ENCODE measurements around the gene TNFRSF13B.
"Not testable (repeated sequence)": the region's sequence is repeated elsewhere in the genome, so short reads cannot be mapped to it uniquely, and the experiment has no call there.

GRCh38 chr17:16892876-16893454, 79.0 kb downstream of the TNFRSF13B start:
- TF ChIP-seq, protein P1, sequence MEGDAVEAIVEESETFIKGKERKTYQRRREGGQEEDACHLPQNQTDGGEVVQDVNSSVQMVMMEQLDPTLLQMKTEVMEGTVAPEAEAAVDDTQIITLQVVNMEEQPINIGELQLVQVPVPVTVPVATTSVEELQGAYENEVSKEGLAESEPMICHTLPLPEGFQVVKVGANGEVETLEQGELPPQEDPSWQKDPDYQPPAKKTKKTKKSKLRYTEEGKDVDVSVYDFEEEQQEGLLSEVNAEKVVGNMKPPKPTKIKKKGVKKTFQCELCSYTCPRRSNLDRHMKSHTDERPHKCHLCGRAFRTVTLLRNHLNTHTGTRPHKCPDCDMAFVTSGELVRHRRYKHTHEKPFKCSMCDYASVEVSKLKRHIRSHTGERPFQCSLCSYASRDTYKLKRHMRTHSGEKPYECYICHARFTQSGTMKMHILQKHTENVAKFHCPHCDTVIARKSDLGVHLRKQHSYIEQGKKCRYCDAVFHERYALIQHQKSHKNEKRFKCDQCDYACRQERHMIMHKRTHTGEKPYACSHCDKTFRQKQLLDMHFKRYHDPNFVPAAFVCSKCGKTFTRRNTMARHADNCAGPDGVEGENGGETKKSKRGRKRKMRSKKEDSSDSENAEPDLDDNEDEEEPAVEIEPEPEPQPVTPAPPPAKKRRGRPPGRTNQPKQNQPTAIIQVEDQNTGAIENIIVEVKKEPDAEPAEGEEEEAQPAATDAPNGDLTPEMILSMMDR (optimal IDR thresholded peaks at IDR 0.05 in 1 of 3, IDR thresholded peaks at IDR 0.05 in 1 of 3, conservative IDR thresholded peaks at IDR 0.05 in 1 of 3; ENCODE audit: extremely low read depth in 1 of 3, insufficient read depth in 2 of 3, low read length in 3 of 3), result not testable (repeated sequence)
- TF ChIP-seq EZH2 (IDR thresholded peaks at IDR 0.05; ENCODE audit: low read length), result not testable (repeated sequence)
